Mucosa of descending colon (tissue), 3 donors: ENCODE results near the gene CCDC32. TPM values are rescaled to one million over a fixed set of nuclear protein-coding genes. Genes with fewer than 3 reads are reported as not detected.

Experiments
- ATAC-seq: fragments of 200-7000 bp; cut with Tn5 transposase; one replicate; pipeline ENCODE4 v1.9.1; 2020; ENCODE audit warnings: mild to moderate bottlenecking, moderate library complexity
- DNase-seq, 3 donors: peaks; one replicate each; pipeline ENCODE4 v3.0.0-alpha.2; 2020
- H3K36me3 ChIP-seq: fragments of 200-600 bp; one replicate; pipeline ENCODE4 v1.8.0; 2021; ENCODE audit warnings: low read depth, mild to moderate bottlenecking
- H3K4me1 ChIP-seq: fragments of 200-600 bp; one replicate; pipeline ENCODE4 v1.8.0; 2021; ENCODE audit warnings: low read depth, mild to moderate bottlenecking
- H3K4me3 ChIP-seq: fragments of 200-600 bp; one replicate; pipeline ENCODE4 v1.8.0; 2021; ENCODE audit warnings: mild to moderate bottlenecking
- H3K9me3 ChIP-seq: fragments of 200-600 bp; one replicate; pipeline ENCODE4 v1.8.0; 2021; ENCODE audit warnings: mild to moderate bottlenecking
- CTCF ChIP-seq: fragments of 200-600 bp; IDR thresholded peaks from one replicate; pipeline ENCODE4 v1.8.0; 2022; ENCODE audit warnings: antibody characterized with exemption, mild to moderate bottlenecking
- intact Hi-C, 2 donors: fragments of 100-400 bp; cut with DNase I in 1 of 2; cut with micrococcal nuclease in 1 of 2; formaldehyde crosslinking; loops; one replicate each; pipeline versions ENCODE4 v1.11.0 to v1.11.1; 2022; cut with DNase I, micrococcal nuclease
- total RNA-seq, 3 donors: library from RNA; stranded (reverse); fragmentation: NEBNext Ultra II Directional in 2 of 3; extraction: Animal tissue kit (Norgen Biotek cat#: 25700) in 2 of 3; gene quantifications; one replicate each; pipeline versions ENCODE4 v1.2.1 to v1.2.4, GENCODE V29; 2021 to 2023
- donor health status: DM: no; HTN: no; CAD: no; lungs with moderate emphysema.
- donor health status: DM: no; HTN: no; CAD: no.
- donor health status: DM: no; HTN: yes; CAD: no.

CCDC32 gene
- total RNA-seq, 3 donors from 2014 or later, result 32.6 to 35.0 (median 32.8) TPM

GRCh38 chr15:40506964-40507571 is 57.8 kb downstream of the CCDC32 start:
- peak; percentile 56 for TF ChIP-seq CTCF
- intact Hi-C loops, result no loop called here
- DNase-seq (peak; percentile 68 to 79 (median 71)), ATAC-seq (peak; percentile 80)
- H3K4me3 ChIP-seq, result no peak overlapping the region
- no peaks in the 10 kb centered on the region for H3K9me3 ChIP-seq
- peaks cover 7% of the 10 kb centered on the region for H3K4me1 ChIP-seq
- no peaks in the 10 kb centered on the region for H3K36me3 ChIP-seq

Other genes starting within 250 kb of the CCDC32 start
- gene INAFM2, start 241.3 kb downstream of the CCDC32 start, total RNA-seq, result 100 to 1,000 TPM in 1 of 3 donors, 10 to 100 TPM in 2; 15.6 to 120 (median 21.1) TPM
- 100 to 1,000 TPM in 1 of 3 donors, 10 to 100 TPM in 2; 34.9 to 204 (median 37.2) TPM for gene CCDC9B, start 224.1 kb downstream of the CCDC32 start, total RNA-seq
- gene PHGR1, start 214.0 kb downstream of the CCDC32 start, total RNA-seq, result 1,000 to 10,000 TPM in 2 of 3 donors, 100 to 1,000 TPM in 1; 932 to 1,439 (median 1,228) TPM
- gene DISP2, start 206.8 kb downstream of the CCDC32 start, total RNA-seq, result 10 to 100 TPM in 2 of 3 donors, 1 to 10 TPM in 1; 5.1 to 23.4 (median 16.1) TPM
- 10 to 100 TPM in 2 of 3 donors, 1 to 10 TPM in 1; 9.4 to 16.4 (median 10.5) TPM for gene KNSTRN, start 182.3 kb downstream of the CCDC32 start, total RNA-seq
- 10 to 100 TPM; 65.8 to 88.3 (median 74.8) TPM for gene IVD, start 159.2 kb downstream of the CCDC32 start, total RNA-seq
- 10 to 100 TPM; 26.9 to 32.2 (median 31.1) TPM for gene BAHD1, start 124.1 kb downstream of the CCDC32 start, total RNA-seq
- 10 to 100 TPM in 1 of 3 donors, 1 to 10 TPM in 2; 3.5 to 10.5 (median 4.8) TPM for gene CHST14, start 94.1 kb downstream of the CCDC32 start, total RNA-seq
- gene RPUSD2, start 4.3 kb upstream of the CCDC32 start, total RNA-seq, result 10 to 100 TPM in 1 of 3 donors, 1 to 10 TPM in 2; 9.4 to 10.9 (median 9.4) TPM
- gene KNL1, start 29.2 kb upstream of the CCDC32 start, total RNA-seq, result 1 to 10 TPM; 1.6 to 9.7 (median 3.1) TPM
- gene RAD51, start 130.1 kb upstream of the CCDC32 start, total RNA-seq, result 10 to 100 TPM in 1 of 3 donors, 1 to 10 TPM in 2; 2.9 to 13.1 (median 8.3) TPM
- gene RMDN3, start 190.2 kb upstream of the CCDC32 start, total RNA-seq, result 10 to 100 TPM; 30.1 to 38.4 (median 37.8) TPM
- 10 to 100 TPM; 12.0 to 25.5 (median 18.2) TPM for gene GCHFR, start 199.0 kb upstream of the CCDC32 start, total RNA-seq
- under 1 TPM; 0.32 to 0.63 (median 0.35) TPM for gene C15orf62, start 204.9 kb upstream of the CCDC32 start, total RNA-seq
- 10 to 100 TPM; 22.2 to 37.5 (median 36.5) TPM for gene ZFYVE19, start 242.0 kb upstream of the CCDC32 start, total RNA-seq
- 10 to 100 TPM; 29.6 to 47.6 (median 36.5) TPM for gene DNAJC17, start 242.4 kb upstream of the CCDC32 start, total RNA-seq